ENCODE data around the gene ACTL6B. TPM values are rescaled to one million over a fixed set of nuclear protein-coding genes. Genes with fewer than 3 reads are reported as not detected.

The ACTL6B gene
- polyA plus RNA-seq, 3 donors = not detected

- no peak for DNase-seq (ENCODE audit: extremely low read depth in 1 of 11, low read depth in 9 of 11, low spot score in 4 of 11)
These were observed 15.5 kb downstream of the ACTL6B start for GRCh38 chr7:100640517-100641440.

DNA sequence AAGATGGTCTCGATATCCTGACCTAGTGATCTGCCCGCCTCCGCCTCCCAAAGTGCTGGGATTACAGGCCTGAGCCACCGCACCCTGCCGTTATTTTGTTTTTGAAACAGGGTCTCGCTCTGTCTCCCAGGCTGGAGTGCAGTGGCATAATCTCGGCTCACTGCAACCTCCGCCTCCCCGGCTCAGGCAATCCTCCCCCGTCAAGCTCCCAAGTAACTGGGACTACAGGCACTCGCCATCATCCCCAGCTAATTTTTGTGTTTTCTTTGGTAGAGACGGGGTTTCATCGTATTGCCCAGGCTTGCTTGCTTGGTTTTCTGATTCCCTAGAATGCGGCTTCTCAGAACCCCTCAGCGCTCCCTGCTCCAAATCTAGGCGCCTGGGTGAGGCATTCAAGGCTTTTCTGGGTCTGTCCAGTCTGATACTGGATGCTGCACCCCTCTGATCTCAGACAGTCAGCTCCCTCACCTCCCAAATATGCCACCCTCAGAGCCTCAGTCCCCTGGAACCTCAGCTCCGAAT is 16.2 kb downstream of the ACTL6B start:
- no peak for DNase-seq (ENCODE audit: extremely low read depth in 1 of 11, low read depth in 9 of 11, low spot score in 4 of 11)

GRCh38 chr7:100632951-100633717 is 23.1 kb downstream of the ACTL6B start:
- no peak for DNase-seq (ENCODE audit: extremely low read depth in 1 of 11, low read depth in 9 of 11, low spot score in 4 of 11)

DNA sequence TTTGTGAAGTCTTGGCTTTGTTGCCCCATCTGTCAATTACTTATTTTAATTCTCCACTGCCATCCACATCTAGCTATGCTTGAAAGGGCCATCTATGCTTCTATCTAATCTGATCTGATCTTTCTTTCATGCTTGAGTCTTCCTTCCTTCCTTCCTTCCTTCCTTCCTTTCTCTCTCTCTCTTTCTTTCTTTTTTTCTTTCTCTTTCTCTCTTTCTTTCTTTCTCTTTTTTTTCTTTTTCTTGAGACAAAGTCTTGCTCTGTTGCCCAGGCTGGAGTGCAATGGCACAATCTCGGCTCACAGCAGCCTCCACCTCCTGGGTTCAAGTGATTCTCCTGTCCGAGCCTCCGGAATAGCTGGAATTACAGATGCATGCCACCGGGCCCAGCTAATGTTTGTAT is 26.2 kb downstream of the ACTL6B start:
- no peak for DNase-seq (ENCODE audit: extremely low read depth in 1 of 11, low read depth in 9 of 11, low spot score in 4 of 11)

DNA sequence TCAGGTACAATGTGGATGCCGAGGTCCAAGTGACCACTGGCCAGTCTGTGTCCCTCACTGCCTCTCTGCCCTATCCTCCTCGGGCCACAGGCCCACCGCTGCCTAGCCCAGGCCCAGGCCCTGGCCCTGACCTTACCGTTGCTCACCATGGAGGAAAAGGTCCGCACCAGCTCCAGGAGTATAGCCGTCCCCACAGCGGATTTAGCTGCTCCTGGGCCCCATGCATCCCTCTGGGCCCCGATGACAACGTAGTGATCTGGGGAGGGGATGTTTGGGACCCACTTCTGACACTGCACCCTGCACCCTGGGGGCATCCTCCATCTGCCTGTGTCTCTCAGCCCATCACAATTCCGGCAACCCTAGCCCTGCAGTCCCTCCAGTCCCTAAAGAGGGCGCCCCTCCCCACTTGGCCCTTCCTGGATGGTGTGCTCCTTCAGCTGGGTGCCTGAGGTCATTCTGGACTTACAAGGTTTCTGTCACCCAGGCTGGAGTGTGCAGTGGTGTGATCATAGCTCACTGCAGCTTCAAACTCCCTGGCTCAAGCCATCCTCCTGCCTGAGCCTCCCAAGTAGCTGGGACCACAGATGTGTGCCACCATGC is 27.0 kb downstream of the ACTL6B start:
- DNase-seq (ENCODE audit: extremely low read depth in 1 of 11, low read depth in 9 of 11, low spot score in 4 of 11) = no peak

- DNase-seq (ENCODE audit: extremely low read depth in 1 of 11, low read depth in 9 of 11, low spot score in 4 of 11) = no peak
These were observed 29.1 kb downstream of the ACTL6B start for GRCh38 chr7:100627238-100627549.

- DNase-seq (ENCODE audit: extremely low read depth in 1 of 11, low read depth in 9 of 11, low spot score in 4 of 11) = peak in 2 of 11 donors; percentile 56 to 68
These were observed 29.6 kb downstream of the ACTL6B start for GRCh38 chr7:100626530-100627237.

DNA sequence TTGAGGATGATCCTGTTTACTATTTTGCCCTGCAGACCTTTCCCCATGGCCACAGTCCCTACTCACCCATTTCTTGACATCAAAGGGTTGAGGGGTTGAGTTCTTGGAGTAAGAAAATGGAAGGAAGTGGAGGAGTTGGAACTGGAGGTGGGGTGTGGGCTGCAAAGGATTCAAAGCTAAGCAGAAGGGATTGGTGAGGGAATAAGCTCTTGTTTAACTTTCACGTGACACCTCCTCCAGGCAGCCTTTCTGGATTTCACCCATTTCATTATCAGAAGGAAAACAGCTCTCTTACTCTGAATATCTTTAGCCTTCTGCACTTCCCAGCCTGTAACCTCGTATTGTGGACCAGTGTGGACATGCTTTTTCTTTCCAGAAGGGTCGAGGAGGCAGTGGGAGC is 30.2 kb downstream of the ACTL6B start:
- no peak for DNase-seq (ENCODE audit: extremely low read depth in 1 of 11, low read depth in 9 of 11, low spot score in 4 of 11)

DNA sequence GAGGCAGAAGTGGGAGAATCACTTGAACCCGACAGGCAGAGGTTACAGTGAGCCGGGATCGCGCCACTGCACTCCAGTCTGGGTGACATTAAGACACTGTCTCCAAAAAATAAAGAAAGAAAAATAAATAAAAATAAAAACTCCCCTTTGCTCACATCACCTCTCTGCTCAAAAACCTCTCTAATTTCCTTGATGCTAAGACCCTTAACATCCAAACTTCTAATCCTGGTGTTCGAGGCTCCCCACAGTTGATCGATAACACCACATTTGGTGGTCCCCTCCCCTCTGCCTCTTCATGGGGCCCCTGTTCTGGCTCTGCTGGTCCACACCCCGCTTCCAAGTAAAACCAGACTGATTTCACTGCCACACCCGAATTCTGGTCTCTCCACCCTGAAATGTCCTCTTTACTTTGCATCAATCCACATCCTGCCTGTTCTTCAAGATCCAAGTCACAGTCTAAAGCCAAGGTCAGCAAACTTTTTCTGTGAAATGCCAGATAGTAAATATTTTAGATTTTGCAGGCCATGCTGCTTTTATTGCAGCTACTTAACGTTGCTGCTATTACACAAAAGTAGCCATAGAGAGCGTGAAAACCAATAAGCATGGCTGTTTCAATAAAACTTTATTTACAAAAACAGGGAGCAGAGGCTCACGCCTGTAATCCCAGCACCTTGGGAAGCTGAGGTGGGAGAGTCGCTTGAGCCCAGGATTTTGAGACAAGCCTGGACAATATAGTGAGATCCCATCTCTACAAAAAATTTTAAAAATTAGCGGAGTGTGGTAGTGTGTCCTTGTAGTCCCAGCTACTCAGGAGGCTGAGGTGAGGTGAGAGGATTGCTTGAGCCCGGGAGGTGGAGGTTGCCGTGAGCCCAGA is 32.1 kb downstream of the ACTL6B start:
- DNase-seq (ENCODE audit: extremely low read depth in 1 of 11, low read depth in 9 of 11, low spot score in 4 of 11) = no peak

DNA sequence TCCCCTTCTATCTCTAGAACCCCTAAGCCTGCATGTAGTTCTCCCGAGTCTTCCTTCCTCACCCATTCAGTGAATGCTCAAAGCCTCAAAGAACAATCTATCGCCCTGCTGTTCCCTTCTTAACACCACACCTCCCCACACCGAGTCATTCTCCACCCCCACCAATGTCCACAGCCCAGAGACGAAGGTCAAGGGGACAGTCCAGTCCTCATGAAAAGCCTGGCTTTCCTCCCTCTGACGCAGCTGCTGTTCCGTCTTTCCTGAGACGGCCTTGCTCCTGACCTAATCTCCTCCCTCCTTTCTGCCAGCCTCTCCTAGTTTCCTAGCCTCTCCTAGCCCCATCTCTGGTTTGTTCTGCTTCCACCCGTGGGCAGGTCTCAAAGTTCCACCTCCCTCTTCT is 34.7 kb downstream of the ACTL6B start:
- no peak for DNase-seq (ENCODE audit: extremely low read depth in 1 of 11, low read depth in 9 of 11, low spot score in 4 of 11)

DNA sequence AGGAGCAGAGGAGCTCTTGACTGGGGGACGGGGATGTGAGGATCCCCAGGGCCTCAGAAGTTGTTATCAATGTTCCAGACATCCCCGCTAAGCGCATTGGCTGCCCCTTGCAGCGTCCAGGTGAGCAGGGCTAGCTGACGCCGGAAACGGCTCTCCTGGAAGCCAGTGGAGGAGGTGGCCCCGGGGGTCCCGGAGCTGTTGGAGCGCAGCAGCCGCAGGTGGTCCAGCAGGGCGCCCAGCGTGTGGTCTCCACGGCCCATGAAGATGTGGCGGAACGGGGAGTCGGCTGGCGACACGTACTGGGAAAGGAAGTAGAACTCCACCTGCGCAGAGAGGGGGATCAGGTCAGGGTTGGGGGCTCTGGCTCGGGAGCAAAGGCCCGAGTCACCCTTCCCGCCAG is 35.4 kb downstream of the ACTL6B start:
- DNase-seq (ENCODE audit: extremely low read depth in 1 of 11, low read depth in 9 of 11, low spot score in 4 of 11) = no peak

- no peak for DNase-seq (ENCODE audit: extremely low read depth in 1 of 11, low read depth in 9 of 11, low spot score in 4 of 11)
These were observed 36.0 kb downstream of the ACTL6B start for GRCh38 chr7:100620239-100620638.

- no peak for DNase-seq (ENCODE audit: extremely low read depth in 1 of 11, low read depth in 9 of 11, low spot score in 4 of 11)
These were observed 41.9 kb downstream of the ACTL6B start for GRCh38 chr7:100614308-100614861.

- DNase-seq (ENCODE audit: extremely low read depth in 1 of 11, low read depth in 9 of 11, low spot score in 4 of 11) = no peak
These were observed 42.7 kb downstream of the ACTL6B start for GRCh38 chr7:100613412-100614175.

DNA sequence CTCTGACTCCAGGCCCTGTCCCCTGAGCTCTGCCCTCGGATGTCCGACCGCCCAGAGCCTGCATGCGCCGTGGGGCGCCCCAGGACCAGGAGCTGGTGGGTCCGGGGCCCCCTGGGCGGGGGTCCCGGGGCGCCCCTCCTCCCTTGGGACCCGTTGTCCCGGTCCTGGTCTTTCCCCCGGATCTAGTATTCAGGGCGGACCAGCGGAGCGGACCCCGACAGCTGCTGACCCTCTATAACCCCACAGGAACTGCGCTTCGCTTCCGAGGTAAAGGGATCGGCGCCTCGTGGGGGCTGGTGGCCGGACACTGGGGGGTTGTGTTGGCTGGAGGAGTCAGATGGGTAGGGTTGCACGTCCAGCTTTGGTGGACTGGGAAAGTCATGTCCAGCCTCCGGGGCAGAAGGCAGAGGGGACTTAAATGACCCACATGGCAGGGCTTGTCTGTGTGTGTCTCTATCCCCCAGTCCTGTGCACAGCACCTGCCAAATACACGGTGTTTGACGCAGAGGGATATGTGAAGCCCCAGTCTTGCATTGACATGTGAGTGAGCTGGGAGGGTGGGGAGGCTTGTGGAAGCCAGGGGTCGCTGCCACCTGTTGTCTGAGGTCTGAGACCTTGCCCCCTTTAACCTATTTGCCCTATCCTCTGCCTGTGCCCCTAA is 43.4 kb downstream of the ACTL6B start:
- DNase-seq (ENCODE audit: extremely low read depth in 1 of 11, low read depth in 9 of 11, low spot score in 4 of 11) = no peak

- peak; percentile 98 to 100 (median 100) for DNase-seq (ENCODE audit: extremely low read depth in 1 of 11, low read depth in 9 of 11, low spot score in 4 of 11)
These were observed 44.1 kb downstream of the ACTL6B start, which contains the start of gene MOSPD3 for GRCh38 chr7:100611983-100612729. TSS of gene MOSPD3 (plus strand) at chr7:100612540. CDS start at chr7:100612792, 252 bp downstream.

Data from renal cortex interstitium (tissue), 11 donors.